Subcutaneous adipose tissue (tissue), 4 donors: Measurements from ENCODE around the gene MKNK1. TPM values are rescaled to one million over a fixed set of nuclear protein-coding genes. Genes with fewer than 3 reads are reported as not detected.

ENCODE experiments used
- CTCF ChIP-seq: fragments of 450-650 bp; IDR thresholded peaks from one replicate; pipeline ENCODE4 v1.5.1; 2016; ENCODE audit warnings: low read depth, mild to moderate bottlenecking, control low read depth, antibody characterized with exemption, moderate library complexity
- total RNA-seq, 4 donors: library from RNA; depleted of rRNA; stranded (reverse); fragments of >200 nt; gene quantifications; one replicate each; pipeline ENCODE4 v1.1.0, GENCODE V29; 2016

The MKNK1 gene
- total RNA-seq, 4 donors from 2014 or later = 57.8 to 68.8 (median 63.7) TPM

- TF ChIP-seq CTCF = no peak
Observed at GRCh38 chr1:46517932-46518498, 86.1 kb downstream of the MKNK1 start.

DNA sequence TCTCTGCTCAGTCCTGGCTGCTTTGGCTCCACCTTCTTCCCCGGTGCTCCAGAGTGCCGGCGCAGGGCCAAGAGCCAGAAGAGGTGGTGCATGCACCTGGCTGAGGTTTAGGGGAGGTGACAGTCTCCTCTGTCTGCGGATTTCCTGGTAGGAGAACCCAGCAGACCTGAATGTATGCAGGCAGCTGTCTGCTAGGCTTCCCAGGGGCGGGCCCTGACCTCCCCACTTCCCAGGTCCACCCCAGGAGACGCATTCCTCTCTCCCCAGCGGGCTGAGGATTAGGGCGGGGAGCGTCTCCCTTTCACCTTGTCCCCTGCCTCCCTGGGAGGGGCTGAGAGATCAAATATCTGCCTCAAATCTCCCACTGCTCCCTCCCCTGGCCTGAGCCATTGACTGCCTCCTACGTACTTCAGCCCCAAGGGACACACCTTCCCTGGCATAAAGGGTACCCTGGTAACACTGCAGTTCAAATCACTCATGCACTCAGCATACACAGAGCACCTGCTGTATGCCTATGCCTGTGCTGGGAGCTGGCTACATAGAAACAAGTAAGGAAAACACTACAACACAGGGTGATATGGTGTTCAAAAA is 87.0 kb downstream of the MKNK1 start:
- no peak for TF ChIP-seq CTCF

- no peak for TF ChIP-seq CTCF
Observed at GRCh38 chr1:46516200-46516950, 87.7 kb downstream of the MKNK1 start.

DNA sequence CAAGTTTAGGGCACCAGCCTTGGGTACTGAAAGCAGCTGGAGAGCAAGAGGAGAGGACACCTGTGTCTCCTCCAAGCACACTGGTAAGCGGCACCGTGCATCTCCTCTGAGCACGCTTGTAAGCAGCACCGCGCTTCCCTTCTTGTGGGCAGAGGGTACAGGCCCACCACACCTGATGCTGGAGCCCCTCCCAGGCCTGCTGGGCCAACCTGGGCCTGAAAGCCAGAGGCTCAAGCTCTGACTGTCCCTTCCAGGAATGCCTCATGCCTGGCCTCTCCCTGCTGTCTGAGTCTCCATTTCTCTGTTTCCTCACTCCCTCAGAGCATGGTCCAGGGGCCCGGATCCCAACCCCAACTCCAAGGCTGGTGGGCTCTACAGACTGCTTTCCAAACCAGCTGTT is 88.5 kb downstream of the MKNK1 start:
- no peak for TF ChIP-seq CTCF

GRCh38 chr1:46513536-46513935 is 90.5 kb downstream of the MKNK1 start:
- TF ChIP-seq CTCF = no peak

DNA sequence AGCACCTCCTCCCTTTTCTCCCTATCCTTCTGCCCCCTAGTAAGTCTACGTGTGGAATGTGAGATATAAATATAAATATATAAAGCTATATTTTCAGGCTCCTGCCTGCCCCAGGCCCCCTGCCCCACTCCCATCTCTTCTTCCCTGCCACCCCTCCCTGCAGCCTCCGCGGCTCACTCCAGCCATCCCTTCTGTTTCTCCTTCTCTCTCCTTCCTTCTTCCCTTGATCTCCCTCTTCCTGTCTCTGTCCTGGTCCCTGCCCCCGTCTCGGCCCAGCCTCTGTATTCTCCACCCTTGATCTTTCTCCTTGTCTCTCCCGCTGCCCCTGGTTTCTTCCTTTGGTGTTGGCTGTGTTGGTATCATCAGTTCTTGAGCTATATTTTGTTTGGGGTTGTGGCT is 91.3 kb downstream of the MKNK1 start:
- no peak for TF ChIP-seq CTCF

GRCh38 chr1:46512135-46512791 is 91.8 kb downstream of the MKNK1 start:
- no peak for TF ChIP-seq CTCF
